ENCODE data around the gene SHTN1. TPM values are rescaled to one million over a fixed set of nuclear protein-coding genes. Genes with fewer than 3 reads are reported as not detected.

The SHTN1 gene, protein sequence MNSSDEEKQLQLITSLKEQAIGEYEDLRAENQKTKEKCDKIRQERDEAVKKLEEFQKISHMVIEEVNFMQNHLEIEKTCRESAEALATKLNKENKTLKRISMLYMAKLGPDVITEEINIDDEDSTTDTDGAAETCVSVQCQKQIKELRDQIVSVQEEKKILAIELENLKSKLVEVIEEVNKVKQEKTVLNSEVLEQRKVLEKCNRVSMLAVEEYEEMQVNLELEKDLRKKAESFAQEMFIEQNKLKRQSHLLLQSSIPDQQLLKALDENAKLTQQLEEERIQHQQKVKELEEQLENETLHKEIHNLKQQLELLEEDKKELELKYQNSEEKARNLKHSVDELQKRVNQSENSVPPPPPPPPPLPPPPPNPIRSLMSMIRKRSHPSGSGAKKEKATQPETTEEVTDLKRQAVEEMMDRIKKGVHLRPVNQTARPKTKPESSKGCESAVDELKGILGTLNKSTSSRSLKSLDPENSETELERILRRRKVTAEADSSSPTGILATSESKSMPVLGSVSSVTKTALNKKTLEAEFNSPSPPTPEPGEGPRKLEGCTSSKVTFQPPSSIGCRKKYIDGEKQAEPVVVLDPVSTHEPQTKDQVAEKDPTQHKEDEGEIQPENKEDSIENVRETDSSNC
- 0.75 and 2.4 TPM in 2 replicates for total RNA-seq

DNA sequence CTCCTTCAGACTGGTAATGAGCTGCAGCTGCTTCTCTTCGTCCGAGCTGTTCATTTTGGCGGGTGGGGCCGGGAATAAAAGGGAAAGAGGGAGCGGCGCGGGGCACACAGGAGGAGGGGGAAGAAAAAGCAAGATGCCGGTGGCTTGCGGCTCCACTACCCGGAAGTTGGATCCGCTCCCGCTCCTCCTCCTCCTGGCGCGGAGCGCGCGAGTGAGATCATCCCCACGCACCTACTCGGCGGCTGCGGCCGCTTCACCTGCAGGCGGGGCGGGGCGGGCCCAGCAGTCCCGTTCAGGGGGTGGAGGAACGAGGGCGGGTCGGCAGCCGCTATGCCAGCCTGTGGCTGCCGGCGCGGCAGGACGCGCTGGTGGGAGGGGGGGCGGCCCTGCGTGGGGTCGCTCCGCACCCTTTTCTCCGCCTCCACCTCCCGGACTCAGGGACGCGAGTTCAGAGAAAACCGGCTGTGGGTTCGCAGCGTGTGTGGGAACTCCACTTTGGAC lies at the start of gene SHTN1:
TSS of gene SHTN1 (minus strand) at position 162 of the 501 bp plus-strand sequence. CDS start at position 54, 108 bp downstream.

DNA sequence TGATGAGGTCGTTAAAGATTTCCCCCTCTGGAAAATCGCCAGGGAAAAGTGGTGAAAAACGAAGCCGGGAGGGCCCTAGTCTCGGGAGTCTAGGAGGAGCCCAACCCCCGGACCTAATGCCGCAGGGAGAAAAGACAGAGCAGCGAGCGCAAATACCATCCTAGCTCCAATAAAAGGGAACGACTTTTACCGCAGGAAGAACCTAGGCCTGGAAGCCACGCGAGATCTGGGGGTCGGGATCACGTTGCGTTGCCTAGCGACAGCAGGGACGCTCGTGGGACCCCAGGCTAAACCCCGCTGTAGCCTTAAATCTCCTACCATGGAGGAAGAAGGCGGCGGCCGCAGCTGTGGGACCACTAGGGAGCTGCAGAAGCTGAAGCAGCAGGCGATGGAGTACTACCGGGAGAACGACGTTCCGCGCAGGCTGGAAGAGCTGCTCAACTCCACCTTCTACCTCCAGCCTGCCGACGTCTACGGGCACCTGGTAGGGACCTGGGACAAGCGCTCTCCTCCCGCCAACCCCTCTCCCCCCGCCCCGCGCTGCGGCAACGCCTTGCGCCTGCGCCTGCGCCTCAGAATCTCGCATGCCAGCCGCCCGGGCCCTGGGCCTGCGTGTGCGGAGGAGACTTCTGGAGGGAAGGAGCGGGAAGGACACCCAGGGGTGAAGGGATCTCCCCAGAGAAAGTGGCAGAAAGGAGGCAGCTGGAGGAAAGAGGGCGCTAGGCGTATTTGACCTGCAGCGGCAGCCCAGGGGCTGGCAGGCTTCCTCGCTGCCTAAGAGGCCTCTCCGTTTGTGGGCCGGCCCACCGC lies 155.5 kb downstream of the SHTN1 start, which contains the start of gene ENO4:
TSS of gene ENO4 (plus strand) at position 252 of the 810 bp plus-strand sequence. CDS start at position 320, 68 bp downstream.

Other genes starting within 250 kb of the SHTN1 start
- gene ENO4, start 155.7 kb downstream of the SHTN1 start, total RNA-seq = 0.20 TPM in 1 of 2 replicates, not detected in the other
- not detected in 2 replicates for gene VAX1, start 133.1 kb upstream of the SHTN1 start, total RNA-seq
- gene KCNK18, start 192.3 kb upstream of the SHTN1 start, total RNA-seq = not detected in 2 replicates
- not detected in 2 replicates for gene SLC18A2, start 235.9 kb upstream of the SHTN1 start, total RNA-seq

Data from cardiac ventricle fibroblast (primary cell).